Left cardiac atrium (tissue), 4 donors: Measurements from ENCODE around the gene OSBPL1A. TPM values are rescaled to one million over a fixed set of nuclear protein-coding genes. Genes with fewer than 3 reads are reported as not detected.
"Not testable (repeated sequence)": the region's sequence is repeated elsewhere in the genome, so short reads cannot be mapped to it uniquely, and the experiment has no call there.

ENCODE experiments used
- ATAC-seq, 2 donors: fragments of 200-7000 bp; cut with Tn5 transposase; one replicate each; pipeline ENCODE4 v1.9.1; 2020; ENCODE audit warnings: mild to moderate bottlenecking in 2 of 2, moderate library complexity in 2 of 2
- DNase-seq: peaks from one replicate; pipeline ENCODE4 v3.0.0-alpha.2; 2020
- intact Hi-C, 2 donors: fragments of 100-400 bp; cut with DNase I; formaldehyde crosslinking; loops; one replicate each; pipeline versions ENCODE4 v1.14.1 to v1.15.1; 2022 to 2023
- total RNA-seq, 2 donors: library from RNA; stranded (reverse); fragmentation: NEBNext Ultra II Directional; extraction: Animal tissue kit (Norgen Biotek cat#: 25700); gene quantifications; one replicate each; pipeline ENCODE4 v1.2.1, GENCODE V29; 2021
- donor health status: DM: no; HTN: yes; CAD: no.
- donor health status: DM: no; HTN: yes; CAD: no; lungs with severe emphysema.
- donor health status: DM: yes; HTN: yes; CAD: no.
- donor health status: Dilated cardiomyopathy.

Gene OSBPL1A
- total RNA-seq, 2 donors from 2014 or later: 68.8 to 74.4 TPM

- DNase-seq: not testable (repeated sequence)
- intact Hi-C loops: loop anchor here (2.0 to 5.0 kb wide), 2 partner anchors 127 kb away; no protein-coding TSS in a partner anchor
- ATAC-seq: peak; percentile 51 to 53
Observed at GRCh38 chr18:24359787-24360530, 37.7 kb downstream of the OSBPL1A start.

DNA sequence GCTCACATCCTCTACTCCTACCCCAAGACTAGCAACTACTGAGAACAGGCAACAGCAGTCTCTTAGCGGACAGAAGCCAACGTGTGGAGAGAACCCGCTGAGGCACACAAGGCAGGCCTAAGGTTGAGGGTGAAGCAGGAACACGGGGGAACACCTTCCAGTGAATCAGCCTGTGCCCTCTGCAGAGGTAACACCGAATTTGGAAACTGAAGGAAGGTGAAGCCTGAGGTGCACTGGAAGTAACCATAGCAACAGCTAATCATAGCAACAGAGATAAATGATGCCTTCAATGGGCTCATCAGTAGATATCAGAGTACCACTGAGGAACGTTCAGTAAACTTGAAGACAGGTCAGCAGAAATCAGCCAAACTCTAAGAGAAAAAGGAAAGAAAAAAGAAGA is 43.3 kb downstream of the OSBPL1A start:
- no peak for DNase-seq
- no peak for ATAC-seq
- intact Hi-C loops: no loop called here

- intact Hi-C loops: no loop called here
- DNase-seq (no peak), ATAC-seq (no peak)
Observed at GRCh38 chr18:24346254-24346653, 51.4 kb downstream of the OSBPL1A start.

GRCh38 chr18:24344509-24344908 is 53.1 kb downstream of the OSBPL1A start:
- DNase-seq (no peak), ATAC-seq (no peak)
- intact Hi-C loops: no loop called here

- intact Hi-C loops: no loop called here
- no peak for ATAC-seq
- DNase-seq: no peak
Observed at GRCh38 chr18:24342347-24342746, 55.3 kb downstream of the OSBPL1A start.

GRCh38 chr18:24341361-24341760 is 56.3 kb downstream of the OSBPL1A start:
- ATAC-seq (no peak), DNase-seq (no peak)
- intact Hi-C loops: no loop called here

DNA sequence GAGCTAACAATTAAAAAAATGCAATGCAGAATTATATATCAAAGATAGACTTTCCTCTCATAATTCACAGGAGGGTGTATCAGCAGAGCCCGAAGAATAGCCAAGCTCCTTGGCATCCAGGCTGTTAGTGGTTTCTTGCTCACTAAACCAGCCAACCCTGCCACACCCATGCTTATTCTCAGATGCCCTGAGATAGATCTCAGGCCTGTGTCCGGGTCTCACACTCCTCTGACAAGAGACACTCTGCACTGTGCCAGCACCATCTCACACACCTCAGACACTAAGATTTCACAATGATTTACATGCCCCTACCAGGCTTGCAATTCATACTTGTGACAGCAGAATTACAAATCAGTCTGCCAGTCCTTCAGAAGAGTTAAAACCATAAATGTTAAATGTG is 64.5 kb downstream of the OSBPL1A start:
- intact Hi-C loops: no loop called here
- DNase-seq (no peak), ATAC-seq (peak; percentile 53 to 83)

GRCh38 chr18:24326211-24326610 is 71.4 kb downstream of the OSBPL1A start:
- peak; percentile 74 to 97 for ATAC-seq

DNA sequence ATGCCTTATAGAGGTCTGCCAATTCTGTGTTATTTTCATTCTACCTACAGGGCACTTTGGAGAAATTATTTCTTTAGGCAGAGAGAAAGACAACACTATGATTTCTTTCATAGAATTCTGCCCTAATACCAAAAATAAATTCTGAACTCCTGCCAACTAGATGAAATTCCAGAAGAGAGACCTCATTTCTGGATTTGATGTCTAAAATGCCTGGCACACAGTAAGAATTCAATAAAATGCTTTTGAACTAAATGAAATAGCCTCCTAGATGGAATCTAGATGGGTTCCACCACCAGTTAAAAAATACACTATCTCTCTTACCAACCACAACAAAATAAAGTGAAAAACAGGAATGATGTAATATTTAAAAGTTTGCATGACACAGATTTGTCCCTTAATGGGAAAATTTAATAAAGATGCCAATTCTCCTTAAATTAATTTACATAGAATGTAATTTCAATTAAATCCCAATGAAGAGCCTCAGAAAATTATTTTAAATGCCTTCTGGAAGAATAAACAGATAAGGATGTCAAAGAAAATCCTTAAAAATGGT is 75.0 kb downstream of the OSBPL1A start:
- no peak for DNase-seq
- ATAC-seq: no peak
- intact Hi-C loops: loop anchor here in 1 of 2 donors (10.0 kb wide), 1 partner anchor 48 kb away; no protein-coding TSS in a partner anchor

More at GRCh38 chr18:24326211-24326610, 71.4 kb downstream of the OSBPL1A start:
- DNase-seq: peak; percentile 32
- intact Hi-C loops: loop anchor here in 1 of 2 donors (10.0 kb wide), 1 partner anchor 51 kb away; no protein-coding TSS in a partner anchor

DNA sequence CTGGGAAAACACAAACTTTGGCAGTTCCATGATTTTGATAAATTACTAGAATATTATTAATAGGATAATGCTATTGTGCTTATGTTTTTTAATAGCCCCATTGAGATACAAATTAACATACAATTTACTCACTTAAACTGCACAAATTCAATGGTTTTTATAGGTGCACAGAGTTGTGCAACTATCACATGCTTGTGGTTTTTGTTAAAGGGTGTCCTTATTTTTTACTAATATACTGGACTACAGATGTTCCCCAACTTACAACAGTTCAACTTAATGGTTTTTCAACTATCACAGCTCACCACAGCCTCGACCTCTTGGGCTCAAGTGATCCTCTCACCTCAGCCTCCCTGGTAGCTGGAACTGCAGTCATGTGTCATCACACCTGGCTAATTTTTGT is 76.6 kb downstream of the OSBPL1A start:
- no peak for ATAC-seq
- DNase-seq: no peak
- intact Hi-C loops: loop anchor here in 1 of 2 donors (10.0 kb wide), 1 partner anchor 46 kb away; no protein-coding TSS in a partner anchor

DNA sequence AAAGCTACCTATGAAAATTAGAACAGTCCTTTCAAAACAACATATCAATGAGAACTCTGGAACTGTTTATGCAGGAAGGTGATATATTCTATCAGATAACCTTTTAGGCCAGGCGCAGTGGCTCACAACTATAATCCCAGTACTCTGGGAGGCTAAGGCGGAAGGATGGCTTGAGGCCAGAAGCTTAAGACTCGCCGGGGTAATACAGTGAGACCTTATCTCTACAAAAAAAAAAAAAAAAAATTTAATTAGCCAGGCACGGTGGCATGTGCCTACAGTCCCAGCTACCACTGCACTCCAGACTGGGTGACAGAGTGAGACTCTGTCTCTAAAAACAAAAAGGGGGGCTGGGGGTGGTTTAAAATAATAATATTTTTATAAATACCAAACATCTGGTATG is 77.9 kb downstream of the OSBPL1A start:
- ATAC-seq: peak in 1 of 2 donors; percentile 78
- intact Hi-C loops: loop anchor here in 1 of 2 donors (10.0 kb wide), 1 partner anchor 45 kb away; no protein-coding TSS in a partner anchor
- DNase-seq: no peak

DNA sequence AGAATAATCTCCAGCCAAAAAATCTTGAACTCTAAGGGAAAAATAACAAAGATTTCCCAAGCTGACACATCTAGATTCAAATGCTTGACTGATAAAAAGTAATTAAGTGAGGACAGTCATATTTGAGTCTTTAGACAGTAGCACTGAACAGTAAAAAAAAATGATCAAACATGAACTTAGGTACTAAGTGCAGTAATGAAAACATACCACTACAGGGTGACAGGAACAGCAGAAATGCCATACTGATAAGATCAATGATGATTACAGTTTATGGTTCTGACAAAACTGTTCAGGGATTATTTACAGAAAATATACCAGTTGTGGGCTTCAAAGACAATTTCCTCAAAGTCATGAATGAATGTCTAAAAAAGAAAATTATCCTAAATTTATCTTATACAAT is 80.3 kb downstream of the OSBPL1A start:
- DNase-seq (no peak), ATAC-seq (no peak)
- intact Hi-C loops: no loop called here

- DNase-seq (no peak), ATAC-seq (no peak)
- intact Hi-C loops: no loop called here
Observed at GRCh38 chr18:24315170-24315569, 82.5 kb downstream of the OSBPL1A start.

- DNase-seq: no peak
- no peak for ATAC-seq
- intact Hi-C loops: no loop called here
Observed at GRCh38 chr18:24306201-24306600, 91.4 kb downstream of the OSBPL1A start.

DNA sequence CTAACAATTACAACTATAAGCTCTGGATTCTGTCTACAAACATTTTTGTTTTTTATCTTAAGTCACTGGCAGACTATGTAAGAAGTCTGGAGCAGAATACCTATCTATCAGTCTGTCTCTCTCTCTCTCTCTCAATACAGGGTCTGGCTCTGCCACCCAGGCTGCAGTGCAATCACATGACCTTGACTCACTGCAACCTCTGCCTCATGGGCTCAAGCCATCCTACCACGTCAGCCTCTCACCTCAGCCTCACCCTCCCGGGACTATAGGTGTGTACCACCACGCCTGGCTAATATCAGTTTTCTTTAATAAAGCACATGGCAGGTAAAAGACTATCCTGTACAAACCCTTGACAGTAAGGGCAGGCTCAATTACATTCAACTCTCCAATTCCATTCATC is 96.9 kb downstream of the OSBPL1A start:
- intact Hi-C loops: no loop called here
- ATAC-seq (no peak), DNase-seq (no peak)

DNA sequence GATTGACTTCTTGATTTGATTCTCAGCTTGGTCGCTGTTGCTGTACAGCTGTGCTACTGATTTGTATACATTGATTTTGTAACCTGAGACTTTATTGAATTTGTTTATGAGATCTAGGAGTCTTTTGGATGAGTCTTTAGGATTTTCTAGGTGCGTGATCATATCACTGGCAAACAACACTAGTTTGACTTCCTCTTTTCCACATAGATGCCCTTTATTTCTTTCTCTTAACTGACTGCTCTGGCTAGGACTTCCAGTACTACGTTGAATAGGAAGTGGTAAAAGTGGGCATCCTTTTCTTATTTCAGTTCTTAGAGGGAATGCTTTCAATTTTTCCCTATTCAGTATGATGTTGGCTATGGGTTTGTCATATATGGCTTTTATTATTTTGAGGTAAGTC is 101.3 kb downstream of the OSBPL1A start:
- DNase-seq (no peak), ATAC-seq (no peak)
- intact Hi-C loops: no loop called here

GRCh38 chr18:24293254-24293653 is 104.4 kb downstream of the OSBPL1A start:
- no peak for DNase-seq
- no peak for ATAC-seq
- intact Hi-C loops: no loop called here

DNA sequence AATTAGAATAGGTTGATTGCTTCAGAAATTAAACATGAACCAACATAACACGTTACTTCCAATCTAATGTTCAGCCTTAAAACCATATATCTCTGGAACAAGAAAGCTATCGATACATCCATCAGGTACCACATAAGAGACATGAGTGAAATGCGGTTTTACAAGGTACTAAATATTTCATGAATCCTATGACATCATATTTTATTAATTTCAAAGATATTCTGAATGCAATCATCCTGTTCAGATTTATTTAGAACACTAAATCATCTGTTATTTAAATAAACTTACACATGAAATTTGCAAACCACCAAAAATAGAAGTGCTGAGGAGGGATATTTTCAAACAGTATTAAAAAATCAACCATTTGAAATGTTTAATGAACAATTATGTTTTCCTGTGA is 119.0 kb downstream of the OSBPL1A start:
- ATAC-seq: no peak
- DNase-seq: no peak
- intact Hi-C loops: loop anchor here in 1 of 2 donors (10.0 kb wide), 1 partner anchor 46 kb away; no protein-coding TSS in a partner anchor

DNA sequence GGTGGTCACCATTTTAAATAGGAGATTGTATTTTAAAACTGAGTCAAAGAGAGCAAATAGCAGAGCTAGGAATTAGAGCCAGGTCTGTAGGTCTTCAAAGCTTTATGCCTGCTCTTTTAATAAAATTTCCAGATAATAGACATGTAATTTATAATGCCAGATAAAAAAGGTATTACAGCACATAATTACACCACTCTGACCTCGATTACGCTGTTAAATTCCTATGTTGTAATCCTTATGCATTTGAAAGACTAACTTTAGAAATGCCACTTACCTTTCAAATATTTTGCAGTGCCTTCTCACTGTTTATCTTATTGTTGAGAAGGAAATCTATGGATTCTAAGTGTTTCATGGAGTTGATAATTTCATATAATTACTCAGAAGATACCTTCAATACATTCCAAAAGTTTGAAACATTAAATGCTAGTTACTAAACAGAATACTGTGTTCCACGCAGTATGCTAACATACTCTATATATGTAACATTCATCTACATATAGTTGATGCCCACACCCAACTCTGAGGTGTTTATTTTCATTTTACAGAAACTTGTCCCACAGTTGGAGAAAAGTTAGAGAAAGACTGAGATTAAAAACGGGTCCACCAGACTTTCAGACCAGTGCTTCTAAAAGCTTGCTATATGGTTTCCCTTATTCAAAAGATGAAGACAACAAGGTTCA is 120.0 kb downstream of the OSBPL1A start:
- ATAC-seq (no peak), DNase-seq (no peak)
- intact Hi-C loops: loop anchor here in 1 of 2 donors (10.0 kb wide), 1 partner anchor 47 kb away; no protein-coding TSS in a partner anchor

DNA sequence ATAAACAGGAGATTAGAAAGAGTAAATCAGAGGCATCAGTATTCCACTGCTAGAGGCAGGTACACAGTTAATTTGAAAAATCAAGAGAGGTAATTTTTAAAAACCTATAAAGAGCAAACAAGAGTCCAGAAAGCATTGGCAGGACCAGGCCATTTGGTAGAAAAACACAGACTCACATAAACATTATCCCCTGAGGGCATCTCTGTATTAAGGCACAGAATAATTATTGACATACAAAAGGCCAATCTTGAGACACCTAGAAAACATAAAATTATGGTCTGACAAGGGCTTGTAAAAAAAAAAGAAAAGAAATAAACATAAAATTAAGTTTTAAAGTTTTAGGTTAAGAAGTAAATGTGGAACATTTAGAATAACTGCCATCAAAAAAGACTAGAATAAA is 120.6 kb downstream of the OSBPL1A start:
- intact Hi-C loops: loop anchor here in 1 of 2 donors (10.0 kb wide), 1 partner anchor 48 kb away; no protein-coding TSS in a partner anchor
- ATAC-seq: no peak
- DNase-seq: no peak
